NCI-H2107 (cell line): ENCODE data around the gene ZFPM1.
A peak's percentile ranks its signal among the peaks of the same experiment; 100 is the strongest.

Experiments used
- DNase-seq: peaks from one replicate; lab custom pipeline; 2025; lab: John Stamatoyannopoulos, UW

ZFPM1 gene

DNA sequence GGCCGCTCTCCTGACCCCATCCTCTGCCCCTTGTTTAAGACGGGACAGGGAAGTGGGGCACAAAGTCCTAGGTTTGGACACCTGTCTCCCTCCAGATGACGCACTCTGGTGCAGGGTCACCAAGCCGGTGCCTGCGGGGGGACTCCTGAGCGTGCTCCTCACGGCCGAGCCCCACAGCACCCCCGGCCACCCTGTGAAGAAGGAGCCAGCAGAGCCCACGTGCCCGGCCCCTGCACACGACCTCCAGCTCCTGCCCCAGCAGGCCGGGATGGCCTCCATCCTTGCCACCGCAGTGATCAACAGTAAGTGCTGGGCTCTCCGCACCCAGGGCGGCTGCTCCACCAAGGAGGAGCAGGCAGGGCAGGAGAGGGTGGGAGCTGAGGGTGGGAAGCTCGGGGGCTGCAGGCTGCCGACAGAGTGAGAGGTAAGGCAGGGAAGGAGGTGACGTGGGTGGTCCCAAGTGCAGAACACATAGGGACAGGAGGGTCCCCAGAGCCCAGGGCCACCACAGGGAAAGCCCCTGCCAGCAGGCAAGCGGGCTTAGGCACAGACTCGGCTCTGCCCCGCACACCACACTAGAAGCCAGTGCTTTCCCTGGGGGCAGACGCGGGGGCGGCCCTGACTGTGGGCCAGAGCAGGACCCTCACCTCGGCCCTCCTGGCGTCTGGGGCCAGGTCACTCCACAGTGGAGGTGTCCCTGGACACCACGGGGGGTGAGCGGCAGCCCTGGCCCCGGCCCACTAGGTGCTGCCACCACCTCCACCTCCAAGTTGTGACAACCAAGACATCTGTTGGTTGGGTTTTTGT, 75.1 kb downstream of the ZFPM1 start:
- DNase-seq = no peak

DNA sequence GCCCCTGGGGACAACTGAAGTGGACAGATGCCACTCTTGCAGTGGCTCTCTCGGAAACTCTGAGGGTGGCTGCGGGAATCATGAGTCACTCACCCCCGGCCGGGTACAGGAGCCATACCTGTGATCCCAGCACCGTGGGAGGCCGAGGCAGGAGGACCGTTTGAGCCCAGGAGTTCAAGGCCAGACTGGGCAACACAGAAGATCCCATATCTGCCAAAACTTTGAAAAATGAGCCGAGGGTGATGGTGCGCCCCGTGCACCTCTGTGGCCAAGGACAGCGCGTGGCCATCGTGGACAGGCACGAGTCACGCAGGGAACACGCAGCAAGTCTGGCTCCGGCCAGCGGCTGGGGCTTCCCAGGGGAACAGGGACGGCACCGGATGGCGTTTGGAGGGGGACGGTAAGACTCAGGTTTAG, 75.8 kb downstream of the ZFPM1 start:
- DNase-seq = no peak

DNA sequence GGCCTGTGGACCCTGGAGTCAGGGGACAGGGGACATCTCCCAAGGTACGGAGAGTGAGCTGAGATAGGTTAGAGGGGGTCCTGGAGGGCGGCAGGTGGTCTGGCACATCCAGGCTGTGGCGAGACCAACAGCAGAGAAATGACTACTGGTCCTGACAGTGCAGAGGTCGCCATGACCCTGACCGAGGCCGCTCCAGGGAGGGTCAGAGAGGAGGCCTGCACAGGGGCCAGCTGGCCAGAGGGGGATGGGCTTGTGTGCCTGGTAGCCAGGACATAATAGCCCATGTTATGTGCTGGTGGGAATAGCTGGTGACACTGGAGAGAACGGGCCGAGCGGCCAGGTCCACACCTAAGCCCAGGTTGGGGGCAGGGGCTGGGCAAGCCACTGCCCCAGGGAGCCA, 76.5 kb downstream of the ZFPM1 start:
- DNase-seq = no peak

DNA sequence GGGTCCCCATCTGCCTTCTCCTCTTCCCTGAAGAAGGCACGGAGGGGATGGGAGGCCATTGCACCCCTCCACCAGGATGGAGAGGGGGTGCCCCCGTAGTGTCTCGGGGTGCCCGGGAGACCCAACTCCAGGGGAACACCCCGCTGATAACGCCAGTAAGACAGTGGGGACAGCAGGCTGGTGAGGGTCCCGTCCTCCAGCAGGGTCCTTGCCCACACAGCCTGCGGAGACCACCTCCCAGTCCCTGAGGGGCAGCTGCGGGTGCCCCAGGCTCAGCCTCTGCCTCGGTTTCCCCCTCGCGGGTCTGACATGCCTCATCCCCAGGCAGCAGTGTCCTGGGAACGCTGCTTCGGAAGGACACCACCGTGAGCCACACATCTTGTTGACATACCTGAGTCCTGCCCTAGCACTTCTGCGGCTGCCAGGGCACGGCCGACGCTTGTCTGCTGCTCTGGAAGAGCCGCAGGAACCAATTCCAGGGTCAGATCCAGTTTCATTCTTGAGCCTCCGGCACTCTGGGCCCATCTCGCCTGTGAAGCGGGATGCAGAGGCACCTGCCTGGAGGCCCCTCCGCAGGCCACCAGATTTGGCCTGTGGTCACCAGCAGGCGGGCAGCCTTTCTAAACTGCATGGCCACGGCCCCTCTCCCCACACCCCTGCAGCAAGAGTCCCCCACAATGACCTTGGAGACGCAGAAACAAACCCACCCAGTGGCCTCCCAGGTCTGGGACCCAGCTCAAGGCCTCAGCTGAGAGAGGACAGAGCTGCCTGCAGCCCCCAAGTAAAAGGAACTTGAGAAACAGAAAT, 77.2 kb downstream of the ZFPM1 start:
- no peak for DNase-seq

DNA sequence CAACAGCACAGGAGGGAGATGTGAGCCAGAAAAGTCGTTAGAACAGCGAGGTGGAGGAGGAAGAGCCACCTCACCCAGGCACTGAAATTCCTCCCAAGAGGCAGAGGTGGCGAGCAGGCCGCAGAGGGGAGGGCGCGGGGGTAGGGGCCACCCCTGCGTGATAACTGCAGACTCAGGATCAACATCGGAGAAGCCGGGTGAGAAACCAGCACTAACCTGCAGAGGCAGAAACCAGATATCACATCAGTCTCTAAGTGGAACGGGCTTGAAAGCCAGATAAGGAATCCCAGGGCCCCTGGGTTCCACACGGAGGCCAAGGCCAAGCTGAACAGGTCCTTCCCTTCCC, 77.8 kb downstream of the ZFPM1 start:
- DNase-seq = no peak

DNA sequence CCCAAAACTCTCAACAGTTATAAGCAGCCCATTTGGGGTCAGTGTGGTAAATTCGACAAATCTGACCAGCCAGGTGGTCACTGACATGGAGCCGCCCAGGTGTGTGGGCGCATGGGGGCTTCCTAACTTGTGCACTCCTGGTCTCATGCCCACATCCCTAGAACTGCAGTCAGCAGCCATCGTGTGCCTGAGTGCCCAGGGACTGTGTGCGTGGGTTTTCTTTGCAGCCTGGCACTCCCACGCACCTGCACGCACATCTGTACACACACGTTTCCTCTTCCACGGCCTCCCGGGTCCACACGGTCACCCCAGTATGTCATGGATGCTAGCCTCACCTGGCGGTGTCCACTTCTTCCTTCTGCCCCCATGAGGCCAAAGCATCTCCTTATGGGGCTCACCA, 78.3 kb downstream of the ZFPM1 start:
- no peak for DNase-seq

DNA sequence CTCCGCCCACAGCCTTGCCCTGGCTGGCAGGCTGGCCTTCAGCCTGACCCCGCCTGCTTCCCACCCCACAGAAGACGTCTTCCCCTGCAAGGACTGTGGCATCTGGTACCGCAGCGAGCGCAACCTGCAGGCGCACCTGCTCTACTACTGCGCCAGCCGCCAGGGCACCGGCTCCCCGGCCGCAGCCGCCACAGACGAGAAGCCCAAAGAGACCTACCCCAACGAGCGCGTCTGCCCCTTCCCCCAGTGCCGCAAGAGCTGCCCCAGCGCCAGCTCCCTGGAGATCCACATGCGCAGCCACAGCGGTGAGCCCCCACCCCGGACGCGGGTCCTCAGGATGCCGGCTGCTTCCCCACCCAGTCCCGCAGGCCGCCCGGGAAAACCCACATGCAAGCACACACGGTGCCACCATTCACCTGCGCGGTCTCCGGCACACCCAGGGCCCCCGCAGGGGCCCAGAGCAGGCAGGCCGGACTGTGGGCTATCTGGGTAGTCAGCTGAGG, 78.9 kb downstream of the ZFPM1 start:
- DNase-seq = no peak

DNA sequence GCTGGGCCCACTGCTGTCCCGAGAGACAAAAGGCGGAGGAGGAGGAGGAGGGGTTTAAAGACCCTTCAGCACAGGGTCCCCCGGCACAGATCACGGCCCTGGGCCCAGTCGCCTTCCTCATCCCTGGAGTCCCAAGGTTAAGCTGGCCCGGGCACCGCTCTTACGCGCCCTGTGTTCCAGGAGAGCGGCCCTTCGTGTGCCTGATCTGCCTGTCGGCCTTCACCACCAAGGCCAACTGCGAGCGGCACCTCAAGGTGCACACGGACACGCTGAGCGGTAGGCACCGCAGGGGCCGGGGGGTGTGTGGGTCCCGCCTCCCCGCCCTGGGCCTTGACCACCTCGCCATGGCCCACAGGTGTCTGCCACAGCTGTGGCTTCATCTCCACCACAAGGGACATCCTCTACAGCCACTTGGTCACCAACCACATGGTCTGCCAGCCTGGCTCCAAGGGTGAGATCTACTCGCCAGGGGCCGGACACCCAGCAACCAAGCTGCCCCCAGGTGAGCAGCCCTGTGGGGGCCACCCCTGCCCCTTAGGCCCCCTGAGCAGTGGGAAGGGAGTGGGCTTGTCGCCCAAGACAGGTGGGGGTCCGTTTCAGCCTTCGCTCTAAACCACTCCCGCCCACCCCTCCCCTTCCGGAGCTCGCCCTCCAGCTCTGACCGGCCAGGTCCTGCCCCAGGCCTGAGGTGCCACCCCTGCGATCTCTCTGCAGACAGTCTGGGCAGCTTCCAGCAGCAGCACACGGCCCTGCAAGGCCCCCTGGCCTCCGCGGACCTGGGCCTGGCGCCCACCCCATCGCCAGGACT, 79.6 kb downstream of the ZFPM1 start:
- DNase-seq = no peak

DNA sequence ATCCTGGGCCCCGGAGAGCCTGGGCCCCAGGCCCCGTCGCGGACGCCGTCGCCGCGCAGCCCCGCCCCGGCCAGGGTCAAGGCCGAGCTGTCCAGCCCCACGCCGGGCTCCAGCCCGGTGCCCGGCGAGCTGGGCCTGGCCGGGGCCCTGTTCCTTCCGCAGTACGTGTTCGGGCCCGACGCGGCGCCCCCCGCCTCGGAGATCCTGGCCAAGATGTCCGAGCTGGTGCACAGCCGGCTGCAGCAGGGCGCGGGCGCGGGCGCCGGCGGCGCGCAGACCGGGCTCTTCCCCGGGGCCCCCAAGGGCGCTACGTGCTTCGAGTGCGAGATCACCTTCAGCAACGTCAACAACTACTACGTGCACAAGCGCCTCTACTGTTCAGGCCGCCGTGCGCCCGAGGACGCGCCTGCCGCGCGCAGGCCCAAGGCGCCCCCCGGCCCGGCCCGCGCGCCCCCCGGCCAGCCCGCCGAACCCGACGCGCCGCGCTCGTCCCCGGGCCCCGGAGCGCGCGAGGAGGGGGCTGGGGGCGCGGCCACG, 80.4 kb downstream of the ZFPM1 start:
- no peak for DNase-seq

DNA sequence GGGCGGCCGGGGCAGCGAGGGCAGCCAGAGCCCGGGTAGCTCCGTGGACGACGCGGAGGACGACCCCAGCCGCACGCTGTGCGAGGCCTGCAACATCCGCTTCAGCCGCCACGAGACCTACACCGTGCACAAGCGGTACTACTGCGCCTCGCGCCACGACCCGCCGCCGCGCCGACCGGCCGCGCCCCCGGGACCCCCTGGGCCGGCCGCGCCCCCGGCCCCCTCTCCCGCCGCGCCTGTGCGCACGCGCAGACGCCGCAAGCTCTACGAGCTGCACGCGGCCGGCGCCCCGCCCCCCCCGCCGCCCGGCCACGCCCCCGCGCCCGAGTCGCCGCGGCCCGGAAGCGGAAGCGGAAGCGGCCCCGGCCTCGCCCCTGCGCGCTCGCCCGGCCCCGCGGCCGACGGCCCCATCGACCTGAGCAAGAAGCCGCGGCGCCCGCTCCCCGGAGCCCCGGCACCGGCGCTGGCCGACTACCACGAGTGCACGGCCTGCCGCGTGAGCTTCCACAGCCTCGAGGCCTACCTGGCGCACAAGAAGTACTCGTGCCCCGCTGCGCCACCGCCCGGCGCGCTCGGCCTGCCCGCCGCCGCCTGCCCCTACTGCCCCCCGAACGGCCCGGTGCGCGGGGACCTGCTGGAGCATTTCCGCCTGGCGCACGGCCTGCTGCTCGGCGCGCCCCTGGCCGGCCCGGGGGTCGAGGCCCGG, 81.0 kb downstream of the ZFPM1 start:
- DNase-seq = peak; percentile 37

DNA sequence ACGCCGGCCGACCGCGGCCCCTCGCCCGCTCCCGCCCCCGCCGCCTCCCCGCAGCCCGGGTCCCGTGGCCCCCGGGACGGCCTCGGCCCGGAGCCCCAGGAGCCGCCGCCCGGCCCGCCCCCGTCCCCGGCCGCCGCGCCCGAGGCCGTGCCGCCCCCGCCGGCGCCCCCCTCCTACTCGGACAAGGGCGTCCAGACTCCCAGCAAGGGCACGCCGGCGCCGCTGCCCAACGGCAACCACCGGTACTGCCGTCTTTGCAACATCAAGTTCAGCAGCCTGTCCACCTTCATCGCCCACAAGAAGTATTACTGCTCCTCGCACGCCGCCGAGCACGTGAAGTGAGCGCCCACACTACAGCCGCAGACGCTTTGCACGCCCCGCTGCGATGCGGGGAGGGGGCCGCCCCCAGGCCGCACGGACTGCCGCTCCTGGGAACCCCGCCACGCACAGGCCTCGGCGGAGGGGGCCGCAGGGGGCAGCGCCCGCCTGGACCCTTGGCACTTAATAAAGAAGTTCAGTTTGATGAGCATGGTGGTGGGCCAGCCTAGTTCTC, 81.6 kb downstream of the ZFPM1 start:
- DNase-seq = no peak

DNA sequence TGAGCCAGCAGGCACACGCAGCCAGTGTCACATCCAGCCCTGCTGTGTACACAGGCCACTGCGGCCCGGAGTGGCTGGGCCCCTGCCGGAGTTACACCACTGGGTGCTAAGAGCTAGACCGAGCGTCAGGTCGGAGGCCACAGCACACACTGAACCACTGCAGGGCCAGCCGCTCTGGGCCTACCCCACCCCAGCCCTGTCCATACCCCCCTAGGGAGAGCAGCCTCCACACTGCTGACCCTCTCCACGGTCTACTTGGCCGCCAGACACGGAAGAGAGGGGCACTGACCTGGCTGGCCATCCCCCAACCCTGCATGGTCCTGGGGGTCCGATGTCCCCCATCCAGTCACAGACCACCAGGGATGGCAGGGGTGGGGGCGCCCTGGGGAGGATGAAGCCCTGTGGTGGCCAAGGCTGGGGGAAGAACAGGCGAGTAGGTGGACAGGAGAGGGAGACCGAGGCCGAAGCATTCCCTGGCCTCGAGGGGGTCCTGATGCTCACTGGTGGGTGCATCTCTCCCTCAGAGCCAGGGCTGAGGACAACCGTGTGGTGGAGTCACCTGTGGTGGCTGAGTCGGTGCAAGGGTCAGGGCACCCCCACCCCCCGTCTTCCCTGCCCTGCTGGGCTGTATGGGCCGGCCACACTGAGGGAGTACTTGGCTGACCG, 82.2 kb downstream of the ZFPM1 start:
- DNase-seq = no peak

DNA sequence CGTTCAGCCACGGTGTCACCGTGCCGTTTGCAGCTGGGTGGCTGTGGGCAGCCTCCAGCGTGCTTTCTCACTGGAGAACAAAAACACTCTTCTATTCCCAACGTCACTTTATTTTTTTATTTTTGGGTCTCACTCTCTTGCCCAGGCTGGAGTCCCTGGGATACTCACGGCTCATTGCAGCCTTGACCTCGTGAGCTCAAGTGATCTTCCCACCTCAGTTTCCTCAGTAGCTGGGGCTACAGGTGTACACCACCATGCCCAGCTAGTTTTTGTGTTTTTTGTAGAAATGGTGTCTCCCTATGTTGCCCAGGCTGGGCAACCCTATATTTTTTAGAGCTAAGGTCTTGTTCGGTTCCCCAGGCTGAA, 82.8 kb downstream of the ZFPM1 start:
- DNase-seq = no peak

DNA sequence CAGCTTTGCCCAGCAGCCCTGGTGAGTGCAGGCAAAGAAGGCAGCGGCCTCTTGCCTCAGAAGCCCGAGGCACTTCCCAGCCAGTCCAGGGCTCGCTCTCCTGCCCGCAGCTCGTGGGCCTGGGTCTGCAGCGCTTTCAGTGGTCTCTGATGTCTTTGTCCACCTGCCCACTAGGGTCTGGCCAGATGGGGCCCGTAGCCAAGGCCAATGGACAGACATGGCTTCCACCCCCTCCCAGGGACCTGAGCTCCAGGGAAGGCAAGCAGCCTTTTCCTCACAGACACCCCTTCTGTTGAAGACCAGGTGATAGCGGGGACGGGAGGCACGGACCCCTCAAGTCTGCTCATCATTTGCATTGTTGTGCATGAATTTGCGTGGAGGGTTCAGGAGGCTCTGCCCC, 83.4 kb downstream of the ZFPM1 start:
- DNase-seq = no peak

DNA sequence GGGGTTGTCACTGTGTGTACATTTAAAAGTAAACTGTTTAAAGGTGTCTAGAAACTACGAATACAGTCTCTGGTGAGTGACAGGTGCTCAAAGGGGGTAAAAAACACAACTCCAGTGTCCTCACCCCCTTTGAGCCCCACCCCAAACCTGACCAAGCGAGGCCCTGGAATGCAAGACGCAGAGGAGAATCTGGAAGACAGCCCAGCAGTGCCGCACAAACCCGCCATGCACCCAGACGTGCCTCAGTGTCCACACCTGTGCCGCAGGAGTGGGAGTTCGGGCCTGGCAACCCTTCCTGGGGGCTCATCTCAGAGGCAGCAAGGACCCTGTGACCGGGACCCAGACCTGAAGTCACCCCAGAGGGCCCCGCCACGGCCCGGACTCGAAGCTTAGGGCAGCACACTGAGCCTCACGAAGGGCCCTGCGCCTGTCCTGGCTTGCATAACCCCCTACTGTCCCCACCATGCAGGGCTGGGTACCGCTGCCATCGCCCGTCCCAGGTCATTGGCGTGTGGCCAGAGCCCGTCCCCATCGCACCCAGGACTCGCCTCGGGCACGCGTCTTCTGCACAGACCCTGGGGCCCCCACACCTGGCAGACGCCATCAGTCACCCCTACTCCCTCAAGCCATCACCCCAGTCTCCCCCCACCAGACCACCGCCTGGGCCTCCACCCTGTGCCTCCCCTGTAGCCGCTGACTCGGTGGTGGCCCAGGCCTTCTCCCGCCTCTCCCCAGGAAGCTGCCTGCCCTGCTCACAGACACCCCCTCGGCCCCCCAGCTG, 84.1 kb downstream of the ZFPM1 start:
- DNase-seq = no peak

DNA sequence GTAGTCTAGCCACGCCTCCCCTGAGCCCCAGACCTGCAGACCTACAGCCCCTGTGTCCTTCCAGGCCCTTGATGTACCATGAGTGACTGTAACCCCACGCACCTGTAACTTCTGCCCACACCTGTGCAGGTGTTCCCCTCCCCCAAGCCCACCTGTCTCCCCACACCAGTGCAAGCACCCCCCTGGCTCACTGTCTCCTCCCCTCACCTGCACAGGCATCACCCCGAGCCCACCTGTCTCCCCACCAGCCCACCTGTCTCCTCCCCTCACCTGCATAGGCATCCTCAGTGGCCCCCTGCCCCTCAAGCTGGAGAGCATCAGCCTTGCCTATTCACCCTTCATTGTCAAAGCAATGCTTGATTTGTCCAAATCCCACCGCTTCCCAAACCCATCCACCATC, 84.8 kb downstream of the ZFPM1 start:
- no peak for DNase-seq

DNA sequence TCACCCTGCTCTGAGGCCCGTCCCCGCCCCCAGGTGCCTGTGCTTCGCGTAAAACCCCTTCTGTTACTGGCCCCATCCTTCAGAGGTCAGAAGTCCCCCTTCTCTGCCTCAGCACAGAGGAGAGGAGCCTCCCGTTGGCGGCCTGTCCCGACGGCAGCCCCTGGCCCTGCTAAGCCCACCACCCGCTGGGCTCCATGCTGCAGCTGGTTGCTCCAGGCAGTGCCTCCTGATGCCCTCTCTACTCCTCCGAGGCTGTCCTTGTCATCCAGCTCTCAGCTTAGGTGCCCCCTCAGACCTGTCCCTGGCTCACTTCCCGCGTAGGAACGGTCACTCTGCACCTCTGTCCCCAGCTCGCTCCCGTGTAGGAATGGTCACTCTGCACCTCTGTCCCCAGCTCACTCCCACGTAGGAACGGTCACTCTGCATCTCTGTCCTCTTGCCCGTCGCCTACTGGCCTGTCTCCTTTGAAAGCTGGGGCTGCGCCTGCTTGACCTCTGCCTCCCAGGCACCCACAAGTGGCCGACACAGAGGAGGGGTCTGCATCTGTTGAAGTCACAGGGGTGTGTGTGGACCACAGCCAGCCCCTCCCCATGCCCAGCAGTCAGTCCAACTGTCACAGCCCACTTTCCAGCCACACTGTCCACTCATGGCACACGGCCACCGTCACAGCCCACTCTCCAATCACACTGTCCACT, 85.4 kb downstream of the ZFPM1 start:
- DNase-seq = no peak

DNA sequence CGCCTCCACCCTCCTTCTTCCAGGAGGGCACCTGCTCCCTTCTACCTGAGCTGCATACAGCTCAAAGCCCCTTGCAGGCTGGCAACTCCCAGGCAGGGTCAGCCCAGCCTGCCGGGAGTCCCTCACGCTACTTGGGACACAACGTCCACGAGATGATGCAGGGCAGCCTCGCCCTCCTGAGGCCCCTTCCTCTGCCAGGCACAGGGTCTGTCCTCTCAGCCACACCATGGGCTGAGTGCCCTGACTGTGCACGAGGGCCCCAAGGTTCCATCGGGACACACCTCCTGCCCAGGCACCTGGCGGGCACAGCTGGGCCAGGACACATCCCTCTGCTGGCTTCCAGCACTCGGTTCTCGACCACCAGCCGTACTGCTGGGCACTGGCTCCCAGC, 86.2 kb downstream of the ZFPM1 start:
- DNase-seq = no peak

DNA sequence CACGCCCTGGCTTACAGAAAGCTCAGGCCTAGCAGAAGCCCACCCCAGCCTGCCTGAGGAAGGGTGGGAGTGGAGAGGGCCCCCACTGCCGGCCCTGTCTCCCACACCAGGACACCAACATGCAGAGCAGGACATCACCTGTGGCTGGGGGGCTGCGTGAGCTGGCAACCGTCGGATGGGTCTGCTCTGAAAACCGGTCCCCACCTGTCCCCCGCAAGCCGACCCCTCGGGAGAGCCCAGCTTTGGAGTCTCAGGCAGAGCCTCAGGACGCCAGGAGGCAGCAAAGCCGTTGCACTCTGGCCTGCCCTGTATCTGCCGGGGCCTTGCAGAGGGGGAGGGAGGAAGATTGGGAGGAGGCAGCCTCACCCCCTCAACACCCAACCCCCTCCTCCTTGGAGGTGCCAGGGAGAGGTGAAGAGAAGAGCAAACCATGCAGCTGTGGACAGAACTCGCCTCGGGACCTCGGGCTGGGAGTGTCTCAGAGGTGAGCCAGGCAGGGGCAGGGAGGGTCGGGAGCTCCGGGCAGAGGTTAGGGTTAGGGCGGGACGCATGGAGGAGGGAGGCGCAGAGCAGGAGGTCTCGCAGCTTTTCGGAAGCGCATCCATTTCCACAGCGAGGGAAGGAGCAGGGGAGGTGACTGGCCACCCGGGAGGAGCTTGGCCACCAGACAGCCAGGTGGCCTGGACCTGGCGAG, 86.7 kb downstream of the ZFPM1 start:
- no peak for DNase-seq
